ENCODE results near the gene CD38.

CD38 gene

GRCh38 chr4:15742083-15742582 is 36.0 kb upstream of the CD38 start:
- H3K9ac ChIP-seq: no peak overlapping the region
- H3K4me2 ChIP-seq: peak overlapping the region in 4 of 11 experiments; percentile 4 to 19 (median 12); a peak in 5 of 22 replicates
- peaks cover 58 to 73% (median 69%) of the 10 kb centered on the region in 11 experiments for H3K9me3 ChIP-seq (replicated peaks in 1 of 11)
- H3K36me3 ChIP-seq: peaks cover 0 to 11% (median 6%) of the 10 kb centered on the region in 11 experiments; a peak in 5 of 22 replicates
- H3K4me3 ChIP-seq: peak overlapping the region in 1 of 10 experiments; percentile 21; a peak in 2 of 20 replicates
- H3K4me1 ChIP-seq: peaks cover 0 to 18% (median 2%) of the 10 kb centered on the region in 10 experiments; a peak in 9 of 20 replicates
- no peak for TF ChIP-seq Cebpa-rat (IDR thresholded peaks at IDR 0.05)
- no peaks in the 10 kb centered on the region for H4K20me1 ChIP-seq
- H3K27me3 ChIP-seq: no peaks in the 10 kb centered on the region
- H3K27ac ChIP-seq: no peak overlapping the region

- Histone ChIP-seq H3K27me3 (no peaks in the 10 kb centered on the region), H3K36me3 (peaks cover 0 to 11% (median 6%) of the 10 kb centered on the region in 11 experiments; a peak in 5 of 22 replicates), H3K9me3 (replicated peaks in 1 of 11) (peaks cover 58 to 74% (median 71%) of the 10 kb centered on the region in 11 experiments), H3K9ac (no peak overlapping the region), H3K4me3 (no peak overlapping the region; a peak in 1 of 20 replicates), H3K4me1 (peaks cover 0 to 14% (median 0%) of the 10 kb centered on the region in 10 experiments; a peak in 6 of 20 replicates), H3K4me2 (peak overlapping the region in 2 of 11 experiments; percentile 4 to 14; a peak in 4 of 22 replicates), H4K20me1 (no peaks in the 10 kb centered on the region), H3K27ac (no peak overlapping the region)
- no peak for TF ChIP-seq Cebpa-rat (IDR thresholded peaks at IDR 0.05)
These were observed 35.5 kb upstream of the CD38 start for GRCh38 chr4:15742637-15743036.

- Histone ChIP-seq H3K27ac (no peak overlapping the region), H4K20me1 (no peaks in the 10 kb centered on the region), H3K4me2 (no peak overlapping the region), H3K9ac (no peak overlapping the region), H3K36me3 (peaks cover 0 to 11% (median 6%) of the 10 kb centered on the region in 11 experiments; a peak in 5 of 22 replicates), H3K9me3 (replicated peaks in 1 of 11) (peaks cover 58 to 82% (median 75%) of the 10 kb centered on the region in 11 experiments), H3K4me1 (peaks cover 0 to 14% (median 0%) of the 10 kb centered on the region in 10 experiments; a peak in 5 of 20 replicates), H3K27me3 (no peaks in the 10 kb centered on the region), H3K4me3 (no peak overlapping the region)
- TF ChIP-seq Cebpa-rat (IDR thresholded peaks at IDR 0.05): no peak
These were observed 34.0 kb upstream of the CD38 start for GRCh38 chr4:15744016-15744545.

- peaks cover 0 to 14% (median 0%) of the 10 kb centered on the region in 10 experiments; a peak in 5 of 20 replicates for H3K4me1 ChIP-seq
- peaks cover 0 to 11% (median 3%) of the 10 kb centered on the region in 11 experiments; a peak in 5 of 22 replicates for H3K36me3 ChIP-seq
- no peaks in the 10 kb centered on the region for H4K20me1 ChIP-seq
- TF ChIP-seq Cebpa-rat (IDR thresholded peaks at IDR 0.05): no peak
- H3K4me2 ChIP-seq: no peak overlapping the region
- H3K9ac ChIP-seq: no peak overlapping the region
- H3K4me3 ChIP-seq: no peak overlapping the region
- peaks cover 45 to 69% (median 62%) of the 10 kb centered on the region in 11 experiments for H3K9me3 ChIP-seq (replicated peaks in 1 of 11)
- H3K27me3 ChIP-seq: no peaks in the 10 kb centered on the region
- no peak overlapping the region for H3K27ac ChIP-seq
These were observed 32.0 kb upstream of the CD38 start for GRCh38 chr4:15746110-15746509.

GRCh38 chr4:15749001-15749400 is 29.1 kb upstream of the CD38 start:
- H3K4me3 ChIP-seq: no peak overlapping the region
- H3K4me2 ChIP-seq: no peak overlapping the region
- H3K27ac ChIP-seq: no peak overlapping the region
- no peaks in the 10 kb centered on the region for H3K36me3 ChIP-seq
- no peak overlapping the region for H3K9ac ChIP-seq
- peaks cover 16 to 40% (median 33%) of the 10 kb centered on the region in 11 experiments for H3K9me3 ChIP-seq (replicated peaks in 1 of 11)
- H3K4me1 ChIP-seq: peaks cover 3 to 12% (median 9%) of the 10 kb centered on the region in 10 experiments
- no peaks in the 10 kb centered on the region for H4K20me1 ChIP-seq
- TF ChIP-seq Cebpa-rat (IDR thresholded peaks at IDR 0.05): no peak
- H3K27me3 ChIP-seq: no peaks in the 10 kb centered on the region

GRCh38 chr4:15751153-15751552 is 27.0 kb upstream of the CD38 start:
- peaks cover 15 to 33% (median 31%) of the 10 kb centered on the region in 10 experiments for H3K4me1 ChIP-seq
- H3K36me3 ChIP-seq: no peaks in the 10 kb centered on the region
- H3K27me3 ChIP-seq: no peaks in the 10 kb centered on the region
- no peak overlapping the region for H3K4me2 ChIP-seq
- TF ChIP-seq Cebpa-rat (IDR thresholded peaks at IDR 0.05): no peak
- no peaks in the 10 kb centered on the region for H4K20me1 ChIP-seq
- H3K9ac ChIP-seq: no peak overlapping the region
- no peak overlapping the region for H3K27ac ChIP-seq
- peaks cover 4 to 25% (median 17%) of the 10 kb centered on the region in 11 experiments; a peak in 20 of 22 replicates for H3K9me3 ChIP-seq (replicated peaks in 1 of 11)
- no peak overlapping the region for H3K4me3 ChIP-seq

- peak overlapping the region in 1 of 11 experiments; percentile 75; a peak in 1 of 22 replicates for H3K9ac ChIP-seq
- H3K4me3 ChIP-seq: no peak overlapping the region
- no peaks in the 10 kb centered on the region for H3K36me3 ChIP-seq
- peaks cover 26 to 50% (median 47%) of the 10 kb centered on the region in 10 experiments for H3K4me1 ChIP-seq
- peak overlapping the region in 4 of 11 experiments; percentile 71 to 80 (median 74); a peak in 8 of 22 replicates for H3K27ac ChIP-seq
- H3K9me3 ChIP-seq (replicated peaks in 1 of 11): peaks cover 0 to 6% (median 3%) of the 10 kb centered on the region in 11 experiments; a peak in 14 of 22 replicates
- peak overlapping the region in 8 of 11 experiments; percentile 62 to 87 (median 82); a peak in 11 of 22 replicates for H3K4me2 ChIP-seq
- TF ChIP-seq Cebpa-rat (IDR thresholded peaks at IDR 0.05): no peak
- H3K27me3 ChIP-seq: no peaks in the 10 kb centered on the region
- no peaks in the 10 kb centered on the region for H4K20me1 ChIP-seq
These were observed 25.0 kb upstream of the CD38 start for GRCh38 chr4:15753081-15753480.

GRCh38 chr4:15753786-15754185 is 24.3 kb upstream of the CD38 start:
- peak overlapping the region in 8 of 11 experiments; percentile 12 to 80 (median 67); a peak in 15 of 22 replicates for H3K27ac ChIP-seq
- TF ChIP-seq Cebpa-rat (IDR thresholded peaks at IDR 0.05): no peak

GRCh38 chr4:15754323-15754722 is 23.8 kb upstream of the CD38 start:
- H3K4me2 ChIP-seq: peak overlapping the region; percentile 27 to 87 (median 73)
- H3K4me1 ChIP-seq: peaks cover 26 to 50% (median 47%) of the 10 kb centered on the region in 10 experiments
- no peaks in the 10 kb centered on the region for H4K20me1 ChIP-seq
- no peak for TF ChIP-seq Cebpa-rat (IDR thresholded peaks at IDR 0.05)
- peak overlapping the region in 2 of 10 experiments; percentile 27 to 51; a peak in 2 of 20 replicates for H3K4me3 ChIP-seq
- peak overlapping the region in 6 of 11 experiments; percentile 7 to 75 (median 52); a peak in 11 of 22 replicates for H3K9ac ChIP-seq
- H3K27ac ChIP-seq: peak overlapping the region in 7 of 11 experiments; percentile 52 to 80 (median 71); a peak in 14 of 22 replicates
- no peaks in the 10 kb centered on the region for H3K27me3 ChIP-seq
- H3K9me3 ChIP-seq (replicated peaks in 1 of 11): peaks cover 8 to 14% (median 13%) of the 10 kb centered on the region in 11 experiments; a peak in 20 of 22 replicates
- H3K36me3 ChIP-seq: no peaks in the 10 kb centered on the region

More at GRCh38 chr4:15753786-15754185, 24.3 kb upstream of the CD38 start:
- Histone ChIP-seq H3K9me3 (replicated peaks in 1 of 11) (peaks cover 7 to 8% (median 8%) of the 10 kb centered on the region in 11 experiments; a peak in 19 of 22 replicates), H3K27me3 (no peaks in the 10 kb centered on the region), H3K36me3 (no peaks in the 10 kb centered on the region), H3K9ac (peak overlapping the region in 6 of 11 experiments; percentile 7 to 75 (median 52); a peak in 11 of 22 replicates), H3K4me1 (peaks cover 26 to 50% (median 47%) of the 10 kb centered on the region in 10 experiments), H3K4me3 (peak overlapping the region in 2 of 10 experiments; percentile 9 to 51; a peak in 2 of 20 replicates), H3K4me2 (peak overlapping the region; percentile 27 to 87 (median 73)), H4K20me1 (no peaks in the 10 kb centered on the region)
